ENCODE measurements around the gene LIG3. TPM values are rescaled to one million over a fixed set of nuclear protein-coding genes. Genes with fewer than 3 reads are reported as not detected.

LIG3 gene
- total RNA-seq, 1 donor from 2014 or later: 93.3 TPM

DNA sequence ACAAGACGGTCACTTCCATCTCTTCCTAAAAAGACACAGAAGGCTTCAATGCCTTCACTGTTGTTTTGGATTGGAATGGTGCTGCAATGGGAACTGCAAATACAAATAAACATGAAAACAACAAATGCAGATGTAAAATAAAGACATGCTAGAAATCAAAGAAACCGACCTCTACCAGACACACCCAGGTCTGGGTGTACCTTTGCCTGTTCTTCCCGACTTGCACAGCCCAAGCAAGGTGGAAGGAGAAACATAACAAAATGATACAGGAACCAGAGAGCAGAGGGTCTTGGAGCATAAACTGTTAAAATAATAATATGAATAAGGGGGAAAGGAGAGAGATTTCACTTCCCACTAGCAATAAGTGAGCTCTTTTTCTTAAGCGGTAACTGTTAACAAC, 65.9 kb downstream of the LIG3 start:
- H3K36me3 Mint-ChIP-seq (ENCODE audit: unreplicated experiment): peaks cover under 1% of the 10 kb centered on the region
- H3K27me3 Mint-ChIP-seq (ENCODE audit: unreplicated experiment): no peaks in the 10 kb centered on the region
- no peak overlapping the region for H3K27ac Mint-ChIP-seq (ENCODE audit: unreplicated experiment)
- H3K9me3 Mint-ChIP-seq (ENCODE audit: unreplicated experiment): peaks cover 2% of the 10 kb centered on the region
- TF ChIP-seq, protein P1, sequence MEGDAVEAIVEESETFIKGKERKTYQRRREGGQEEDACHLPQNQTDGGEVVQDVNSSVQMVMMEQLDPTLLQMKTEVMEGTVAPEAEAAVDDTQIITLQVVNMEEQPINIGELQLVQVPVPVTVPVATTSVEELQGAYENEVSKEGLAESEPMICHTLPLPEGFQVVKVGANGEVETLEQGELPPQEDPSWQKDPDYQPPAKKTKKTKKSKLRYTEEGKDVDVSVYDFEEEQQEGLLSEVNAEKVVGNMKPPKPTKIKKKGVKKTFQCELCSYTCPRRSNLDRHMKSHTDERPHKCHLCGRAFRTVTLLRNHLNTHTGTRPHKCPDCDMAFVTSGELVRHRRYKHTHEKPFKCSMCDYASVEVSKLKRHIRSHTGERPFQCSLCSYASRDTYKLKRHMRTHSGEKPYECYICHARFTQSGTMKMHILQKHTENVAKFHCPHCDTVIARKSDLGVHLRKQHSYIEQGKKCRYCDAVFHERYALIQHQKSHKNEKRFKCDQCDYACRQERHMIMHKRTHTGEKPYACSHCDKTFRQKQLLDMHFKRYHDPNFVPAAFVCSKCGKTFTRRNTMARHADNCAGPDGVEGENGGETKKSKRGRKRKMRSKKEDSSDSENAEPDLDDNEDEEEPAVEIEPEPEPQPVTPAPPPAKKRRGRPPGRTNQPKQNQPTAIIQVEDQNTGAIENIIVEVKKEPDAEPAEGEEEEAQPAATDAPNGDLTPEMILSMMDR (IDR thresholded peaks at IDR 0.05; ENCODE audit: partially characterized antibody, unreplicated experiment): no peak
- no peak overlapping the region for H3K4me3 Mint-ChIP-seq (ENCODE audit: unreplicated experiment)
- H3K4me1 Mint-ChIP-seq (ENCODE audit: low read depth, unreplicated experiment): no peaks in the 10 kb centered on the region
- no peak for DNase-seq

- Mint-ChIP-seq H3K27me3 (ENCODE audit: unreplicated experiment) (no peaks in the 10 kb centered on the region), H3K27ac (ENCODE audit: unreplicated experiment) (no peak overlapping the region), H3K9me3 (ENCODE audit: unreplicated experiment) (peaks cover 2% of the 10 kb centered on the region), H3K36me3 (ENCODE audit: unreplicated experiment) (no peaks in the 10 kb centered on the region), H3K4me1 (ENCODE audit: low read depth, unreplicated experiment) (no peaks in the 10 kb centered on the region), H3K4me3 (ENCODE audit: unreplicated experiment) (no peak overlapping the region)
- TF ChIP-seq, protein P1 (IDR thresholded peaks at IDR 0.05; ENCODE audit: partially characterized antibody, unreplicated experiment): no peak
- DNase-seq: no peak
Measured at GRCh38 chr17:35046740-35047283, 66.5 kb downstream of the LIG3 start.

DNA sequence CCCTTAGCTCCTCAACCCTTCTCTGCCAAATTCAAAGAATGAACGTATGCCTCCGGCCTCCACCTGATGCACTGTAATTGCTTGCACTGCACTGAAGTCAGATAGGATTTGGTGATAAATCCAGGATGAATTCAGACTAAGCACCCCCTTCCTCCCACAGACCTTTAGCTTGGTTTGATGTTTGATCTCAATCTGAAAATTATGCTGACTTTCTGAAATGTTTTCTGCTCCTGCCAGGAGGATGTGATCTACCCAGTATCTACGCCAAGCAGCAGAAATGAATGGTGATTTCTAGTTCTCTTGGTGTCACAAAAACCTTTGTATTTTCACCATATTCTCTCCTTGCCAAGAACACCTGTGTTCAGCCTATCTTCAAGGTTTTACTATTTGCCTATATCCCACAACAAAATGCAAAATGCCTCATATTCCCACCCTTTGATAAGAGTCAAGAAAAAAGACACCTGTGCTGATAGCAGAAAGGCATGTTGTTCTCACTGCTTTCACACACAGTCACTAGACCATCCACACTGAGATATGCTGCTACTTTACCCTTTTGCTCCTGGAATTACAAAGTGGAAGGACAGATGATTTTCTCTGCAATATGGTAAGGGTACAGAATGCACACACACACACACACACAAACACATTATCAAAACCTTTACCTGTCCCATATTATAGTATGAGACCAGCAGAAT, 68.5 kb downstream of the LIG3 start:
- no peak overlapping the region for H3K4me3 Mint-ChIP-seq (ENCODE audit: unreplicated experiment)
- H3K9me3 Mint-ChIP-seq (ENCODE audit: unreplicated experiment): peaks cover 2% of the 10 kb centered on the region
- H3K27ac Mint-ChIP-seq (ENCODE audit: unreplicated experiment): no peak overlapping the region
- H3K4me1 Mint-ChIP-seq (ENCODE audit: low read depth, unreplicated experiment): no peaks in the 10 kb centered on the region
- DNase-seq: no peak
- no peaks in the 10 kb centered on the region for H3K36me3 Mint-ChIP-seq (ENCODE audit: unreplicated experiment)
- TF ChIP-seq, protein P1 (IDR thresholded peaks at IDR 0.05; ENCODE audit: partially characterized antibody, unreplicated experiment): no peak
- no peaks in the 10 kb centered on the region for H3K27me3 Mint-ChIP-seq (ENCODE audit: unreplicated experiment)

DNA sequence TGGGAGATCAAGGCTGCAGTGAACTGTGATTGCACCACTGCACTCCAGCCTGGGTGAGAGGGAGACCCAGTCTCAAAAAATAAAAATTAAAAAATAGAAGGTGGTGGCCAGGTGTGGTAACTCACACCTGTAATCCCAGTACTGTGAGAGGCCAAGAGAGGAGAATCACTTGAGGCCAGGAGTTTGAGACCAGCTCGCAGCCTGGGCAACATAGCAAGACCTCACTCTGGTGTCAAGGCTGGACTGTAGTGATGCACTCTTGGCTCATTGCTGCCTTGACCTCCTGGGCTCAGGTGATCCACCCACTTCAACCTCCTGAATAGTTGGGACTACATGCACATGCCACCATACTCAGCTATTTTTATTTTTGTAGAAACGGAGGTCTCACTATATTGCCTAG, 69.9 kb downstream of the LIG3 start:
- TF ChIP-seq, protein P1 (IDR thresholded peaks at IDR 0.05; ENCODE audit: partially characterized antibody, unreplicated experiment): no peak
- Mint-ChIP-seq H3K4me3 (ENCODE audit: unreplicated experiment) (no peak overlapping the region), H3K4me1 (ENCODE audit: low read depth, unreplicated experiment) (no peaks in the 10 kb centered on the region), H3K36me3 (ENCODE audit: unreplicated experiment) (no peaks in the 10 kb centered on the region), H3K9me3 (ENCODE audit: unreplicated experiment) (peaks cover 2% of the 10 kb centered on the region), H3K27ac (ENCODE audit: unreplicated experiment) (no peak overlapping the region), H3K27me3 (ENCODE audit: unreplicated experiment) (no peaks in the 10 kb centered on the region)
- no peak for DNase-seq

DNA sequence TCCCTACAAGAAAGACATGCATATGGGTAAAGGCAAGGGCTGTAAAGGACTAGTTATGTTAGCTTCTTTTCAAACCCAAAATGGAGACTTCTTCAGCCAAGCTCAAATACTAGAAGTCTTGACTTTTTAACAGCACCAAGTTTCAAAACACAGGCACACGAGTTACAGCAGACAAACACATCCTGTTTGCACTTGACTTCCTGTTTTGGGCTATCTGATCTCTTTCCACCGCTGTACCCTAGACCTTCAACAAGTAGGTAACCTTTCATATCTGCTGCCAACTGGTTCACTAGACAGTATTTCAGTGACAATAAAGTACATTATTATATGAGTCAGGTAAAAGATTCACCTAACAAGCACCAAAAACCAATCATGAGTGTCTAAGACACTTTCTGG, 70.9 kb downstream of the LIG3 start:
- H3K27ac Mint-ChIP-seq (ENCODE audit: unreplicated experiment): no peak overlapping the region
- no peaks in the 10 kb centered on the region for H3K36me3 Mint-ChIP-seq (ENCODE audit: unreplicated experiment)
- H3K4me1 Mint-ChIP-seq (ENCODE audit: low read depth, unreplicated experiment): no peaks in the 10 kb centered on the region
- no peaks in the 10 kb centered on the region for H3K27me3 Mint-ChIP-seq (ENCODE audit: unreplicated experiment)
- no peak for DNase-seq
- TF ChIP-seq, protein P1 (IDR thresholded peaks at IDR 0.05; ENCODE audit: partially characterized antibody, unreplicated experiment): no peak
- H3K4me3 Mint-ChIP-seq (ENCODE audit: unreplicated experiment): no peak overlapping the region
- no peaks in the 10 kb centered on the region for H3K9me3 Mint-ChIP-seq (ENCODE audit: unreplicated experiment)

Measured in glutamatergic neuron (in vitro differentiated cells).